GM15510 (cell line): Measurements from ENCODE around the gene RPL3.

Experiments
- POLR2A ChIP-seq: IDR thresholded peaks from 3 replicates; pipeline ENCODE4 v1.6.1; 2011; ENCODE audit warnings: borderline replicate concordance; ENCODE audit not compliant: insufficient read length; ENCODE audit errors: extremely low read depth

RPL3 gene

GRCh38 chr22:39352306-39352891 is 33.0 kb upstream of the RPL3 start:
- no peak for TF ChIP-seq POLR2A

GRCh38 chr22:39351689-39352214 is 32.3 kb upstream of the RPL3 start:
- no peak for TF ChIP-seq POLR2A

- TF ChIP-seq POLR2A, result no peak
These were observed 31.6 kb upstream of the RPL3 start for GRCh38 chr22:39350757-39351688.

GRCh38 chr22:39349967-39350726 is 30.7 kb upstream of the RPL3 start, which contains the start of gene SYNGR1:
Gene SYNGR1, plus strand, starts transcription at chr22:39349991. Its CDS starts 20 bp downstream, at chr22:39350011.
- no peak for TF ChIP-seq POLR2A

DNA sequence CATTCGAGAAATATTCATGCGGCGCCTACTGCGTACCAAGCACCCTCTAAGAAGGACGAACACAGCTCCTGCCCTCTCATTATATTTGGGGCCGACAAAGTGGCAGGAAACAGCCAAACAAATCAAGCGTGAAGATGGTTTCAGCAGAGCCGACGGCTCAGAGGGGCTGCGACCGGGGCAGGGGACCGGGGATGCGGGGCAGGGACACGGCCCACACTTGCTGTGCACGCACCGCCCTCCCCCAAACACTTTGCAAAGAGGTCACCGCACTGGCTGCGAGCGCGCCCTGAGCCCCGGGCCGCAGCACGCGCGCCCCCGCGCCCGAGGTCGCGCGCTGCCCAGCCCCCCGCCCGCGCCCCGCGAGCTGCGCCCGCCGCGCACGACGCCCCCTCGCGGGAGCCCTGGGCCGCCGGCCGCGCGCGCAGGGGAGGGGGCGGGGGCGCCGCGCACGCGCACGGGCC is 30.1 kb upstream of the RPL3 start:
- TF ChIP-seq POLR2A, result no peak

- TF ChIP-seq POLR2A, result no peak
These were observed 29.6 kb upstream of the RPL3 start for GRCh38 chr22:39348909-39349505.

DNA sequence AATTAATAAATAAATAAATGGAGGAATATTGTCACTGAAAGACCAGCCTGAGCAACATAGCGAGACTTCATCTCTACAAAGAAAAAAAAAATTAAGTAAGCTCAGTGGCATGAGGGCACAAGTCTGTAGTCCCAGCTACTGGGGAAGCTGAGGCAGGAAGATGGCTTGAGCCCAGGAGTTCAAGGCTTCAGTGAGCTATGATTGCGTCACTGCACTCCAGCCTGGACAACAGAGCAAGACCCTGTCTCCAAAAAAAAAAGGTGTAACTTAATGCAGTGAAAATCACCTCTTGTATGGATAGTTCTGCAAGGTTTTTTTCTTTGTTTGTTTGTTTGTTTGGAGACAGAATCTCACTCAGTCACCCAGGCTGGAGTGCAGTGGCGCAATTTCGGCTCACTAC is 25.8 kb upstream of the RPL3 start:
- no peak for TF ChIP-seq POLR2A

DNA sequence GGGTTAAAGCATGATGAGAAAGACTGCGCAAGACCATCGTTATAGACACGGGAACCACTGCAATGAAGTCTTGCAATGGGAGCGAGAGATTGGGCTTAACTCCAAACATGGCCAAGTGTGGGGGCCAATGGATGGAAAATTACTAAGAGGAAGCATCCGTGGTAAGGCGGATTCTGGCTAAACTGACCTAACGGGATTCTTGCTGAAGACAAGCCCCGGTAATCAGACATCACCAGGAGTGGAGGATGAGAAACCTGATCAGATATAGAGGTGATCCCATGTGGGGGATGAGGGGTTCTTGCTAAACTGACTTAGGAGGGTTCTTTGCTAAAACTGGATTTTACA is 24.6 kb upstream of the RPL3 start:
- no peak for TF ChIP-seq POLR2A

GRCh38 chr22:39343259-39344045 is 24.0 kb upstream of the RPL3 start:
- no peak for TF ChIP-seq POLR2A

GRCh38 chr22:39341179-39341578 is 21.8 kb upstream of the RPL3 start:
- no peak for TF ChIP-seq POLR2A

- no peak for TF ChIP-seq POLR2A
These were observed 17.0 kb upstream of the RPL3 start for GRCh38 chr22:39336411-39336810.

- TF ChIP-seq POLR2A, result no peak
These were observed 13.1 kb upstream of the RPL3 start for GRCh38 chr22:39332441-39333064.

- no peak for TF ChIP-seq POLR2A
These were observed 8.8 kb upstream of the RPL3 start for GRCh38 chr22:39327995-39328754.
